8988T (cell line): ENCODE measurements around the gene MAGEF1.

Source experiments
- DNase-seq: peaks from one replicate; pipeline ENCODE4 v3.0.0; 2011

MAGEF1 gene

GRCh38 chr3:184719709-184720108, 7.8 kb upstream of the MAGEF1 start:
- DNase-seq, result no peak

GRCh38 chr3:184718431-184718830, 6.6 kb upstream of the MAGEF1 start:
- no peak for DNase-seq

DNA sequence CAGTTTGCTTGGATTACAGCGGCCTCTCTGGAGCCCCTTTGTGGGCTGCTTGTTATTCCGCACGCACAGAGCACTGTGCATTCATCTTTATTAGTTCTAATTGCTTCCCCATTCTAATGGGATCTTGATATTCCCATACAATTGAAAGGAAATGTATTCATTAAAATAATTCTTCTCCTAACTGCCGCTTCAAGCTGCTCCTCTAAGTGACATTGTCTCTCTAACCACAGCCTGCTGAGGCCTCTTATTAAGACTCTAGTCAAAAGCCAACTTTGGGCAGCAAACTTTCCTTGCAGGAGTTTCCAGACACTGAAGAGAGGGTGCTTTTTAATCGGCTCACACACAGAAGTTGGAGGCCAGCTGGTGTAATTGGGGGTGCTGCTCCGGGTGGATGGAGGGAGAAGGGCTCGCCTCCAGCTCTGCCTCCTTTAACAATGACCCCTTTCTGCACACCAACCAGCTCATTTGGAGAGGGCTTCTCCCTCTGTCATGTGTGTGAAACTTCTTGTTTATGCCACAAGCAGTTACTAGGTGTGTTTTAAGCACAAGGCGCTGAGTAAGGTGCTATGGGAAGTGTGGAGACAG, 5.6 kb upstream of the MAGEF1 start:
- no peak for DNase-seq

GRCh38 chr3:184716622-184717398, 4.9 kb upstream of the MAGEF1 start:
- no peak for DNase-seq

- no peak for DNase-seq
These were observed 4.2 kb upstream of the MAGEF1 start for GRCh38 chr3:184715943-184716621.

GRCh38 chr3:184713521-184713920, 1.7 kb upstream of the MAGEF1 start:
- no peak for DNase-seq

DNA sequence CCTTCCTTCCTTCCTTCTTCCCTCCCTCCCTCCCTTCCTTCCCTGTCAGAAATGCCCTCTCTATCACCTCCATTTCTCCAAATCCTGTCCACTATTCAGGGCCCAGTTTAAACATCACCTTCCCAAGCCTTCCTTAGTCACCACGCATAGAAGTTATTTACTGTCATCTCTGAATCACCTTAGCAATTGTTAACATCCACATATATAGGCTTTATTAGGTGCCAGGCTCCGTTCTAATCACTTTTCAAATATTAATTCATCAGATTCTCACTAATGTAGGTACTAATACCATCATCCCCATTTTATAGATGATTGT, 1.1 kb upstream of the MAGEF1 start:
- DNase-seq, result no peak

DNA sequence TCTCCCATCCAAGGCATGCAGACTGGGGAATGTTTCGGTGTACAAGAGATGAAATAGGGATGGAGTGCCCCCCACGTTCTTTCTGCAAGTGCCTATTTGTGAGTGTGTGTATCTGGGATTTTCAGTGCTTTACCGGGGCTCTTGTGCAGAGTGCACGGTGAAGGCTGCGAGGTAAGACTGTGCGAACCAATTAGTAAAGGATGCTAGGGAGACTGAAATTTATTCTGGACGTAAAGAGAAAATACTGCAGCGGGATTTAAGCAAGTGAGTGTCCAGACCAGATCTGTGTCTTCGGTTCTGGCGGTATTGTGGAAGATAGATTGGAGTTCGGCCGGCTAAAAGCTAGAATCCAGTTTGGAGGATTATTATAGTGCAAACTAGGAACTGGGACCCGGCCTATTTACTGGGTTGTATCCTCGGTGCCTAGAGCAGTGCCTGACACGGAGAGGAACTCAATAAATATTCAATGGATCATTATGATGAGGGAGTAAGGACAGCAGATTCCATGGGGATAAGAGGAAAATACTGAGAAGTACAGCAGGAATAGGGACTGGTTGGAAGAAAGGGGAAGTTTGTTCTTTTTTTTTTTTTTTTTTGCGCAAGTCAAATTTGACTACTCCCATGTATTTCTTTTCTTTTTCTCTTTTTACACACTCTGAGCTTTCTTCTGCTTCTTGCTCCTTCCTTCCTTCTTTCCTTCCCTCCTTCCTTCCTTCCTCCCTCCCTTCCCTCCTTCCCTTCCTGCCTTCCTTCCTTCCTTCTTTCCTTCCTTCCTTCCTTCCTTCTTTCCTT, 580 bp upstream of the MAGEF1 start:
- no peak for DNase-seq

GRCh38 chr3:184710870-184711492, 883 bp downstream of the MAGEF1 start:
- no peak for DNase-seq

- no peak for DNase-seq
These were observed 8.2 kb downstream of the MAGEF1 start for GRCh38 chr3:184703657-184704056.

- DNase-seq, result no peak
These were observed 11.1 kb downstream of the MAGEF1 start for GRCh38 chr3:184700759-184701158.

GRCh38 chr3:184697845-184698244, 14.0 kb downstream of the MAGEF1 start:
- DNase-seq, result no peak

- DNase-seq, result no peak
These were observed 15.2 kb downstream of the MAGEF1 start for GRCh38 chr3:184696697-184697096.

DNA sequence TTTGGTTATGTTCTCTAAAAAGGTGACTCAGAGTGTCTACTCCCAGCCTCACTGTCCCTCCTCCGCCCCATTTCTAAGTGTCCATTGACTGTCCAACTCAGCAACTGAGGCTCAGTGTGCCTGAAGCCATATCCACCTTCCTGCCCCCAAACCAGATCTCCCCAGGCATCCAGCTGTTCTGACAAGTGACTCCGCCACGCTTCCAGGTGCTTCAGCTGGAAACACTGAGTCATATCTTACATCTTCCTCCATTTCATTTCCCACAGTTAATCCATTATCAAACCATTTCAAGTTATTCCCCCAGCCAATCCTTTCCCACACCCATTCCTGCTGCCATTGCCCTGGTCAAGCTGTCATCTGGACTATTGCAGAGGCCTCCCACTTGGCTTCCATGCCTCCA, 17.1 kb downstream of the MAGEF1 start:
- DNase-seq, result no peak

- DNase-seq, result no peak
These were observed 17.7 kb downstream of the MAGEF1 start for GRCh38 chr3:184694133-184694665.

GRCh38 chr3:184693011-184693975, 18.6 kb downstream of the MAGEF1 start:
- no peak for DNase-seq

DNA sequence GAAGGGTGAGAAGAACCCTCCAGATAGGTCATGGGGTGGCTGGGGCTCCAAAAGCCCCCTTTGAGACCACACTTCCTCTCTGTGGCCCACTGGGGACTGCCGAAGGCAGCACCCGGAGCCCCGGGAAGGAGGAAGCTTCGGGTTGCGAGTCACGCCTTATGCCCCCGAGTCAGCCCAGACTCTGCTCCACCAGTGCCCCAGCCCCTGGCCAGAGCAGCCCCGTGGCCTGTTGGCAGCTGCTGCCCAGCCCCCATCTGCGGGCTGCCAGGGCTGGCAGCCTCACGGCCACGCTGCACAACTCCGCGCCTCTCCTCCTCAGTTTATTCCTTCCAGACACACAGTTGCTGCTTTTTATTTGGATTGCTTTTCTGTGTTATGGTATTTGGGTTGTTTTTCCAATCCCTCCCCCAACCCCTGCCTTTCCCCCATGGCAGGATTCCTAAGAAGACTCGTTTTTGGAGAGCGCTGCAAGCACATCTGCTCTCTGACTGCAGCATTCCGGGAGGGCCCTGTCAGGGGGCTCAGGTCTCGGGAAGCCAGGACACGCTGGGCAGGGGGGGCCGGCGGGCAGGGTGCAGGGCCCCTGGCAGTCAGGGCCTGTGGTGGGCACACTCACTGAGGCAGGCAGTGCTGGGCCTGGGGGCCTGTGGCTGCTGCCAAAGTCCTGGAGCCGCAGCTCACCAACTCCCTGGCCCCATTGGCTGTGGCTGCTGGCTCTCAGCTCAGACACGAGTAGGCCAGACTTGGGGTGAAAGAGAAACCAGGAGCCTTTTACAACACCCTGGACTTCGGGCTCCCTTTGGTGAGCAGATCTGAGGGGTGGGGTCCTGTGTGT, 20.2 kb downstream of the MAGEF1 start:
- no peak for DNase-seq

GRCh38 chr3:184690192-184690883, 21.5 kb downstream of the MAGEF1 start:
- no peak for DNase-seq

- DNase-seq, result no peak
These were observed 23.0 kb downstream of the MAGEF1 start for GRCh38 chr3:184688882-184689271.
